IMR-90 (cell line): Measurements from ENCODE around the gene B3GNT9. TPM values are rescaled to one million over a fixed set of nuclear protein-coding genes. Genes with fewer than 3 reads are reported as not detected.
A peak's percentile ranks its signal among the peaks of the same experiment; 100 is the strongest.

ENCODE experiments used
- ATAC-seq: fragments of 200-7000 bp; cut with Tn5 transposase; 2 replicates; pipeline ENCODE4 v1.9.1; 2020; ENCODE audit warnings: low read depth, mild to moderate bottlenecking, moderate library complexity
- BruUV-seq: library from RNA; stranded (reverse); fragments of 400-500 nt; replicated peaks from 2 replicates; lab custom pipeline; 2021; lab: Mats Ljungman, UMichigan
- CTCF ChIA-PET: fragments of 300-600 bp; formaldehyde crosslinking; extraction: SDS; loops from one replicate; lab custom pipeline; 2021; ENCODE audit warnings: antibody characterized with exemption; lab: Yijun Ruan, JAX
- POLR2A ChIA-PET: fragments of 300-600 bp; sonication (Branson Sonifier 250); formaldehyde crosslinking; loops from one replicate; lab custom pipeline; 2022; ENCODE audit warnings: antibody characterized with exemption; ENCODE audit not compliant: unreplicated experiment; lab: Charles Lee
- DNase-seq: peaks from one replicate; pipeline ENCODE4 v3.0.0; 2013
- H2AFZ ChIP-seq: replicated peaks from 2 replicates; pipeline ENCODE3; 2013; ENCODE audit warnings: low read length, mild to moderate bottlenecking; ENCODE audit not compliant: poor library complexity
- H2AK5ac ChIP-seq: 2 replicates; pipeline ENCODE4 v1.6.1; 2013; ENCODE audit warnings: low read depth, low read length, inconsistent platforms
- H2AK9ac ChIP-seq: replicated peaks from 2 replicates; pipeline ENCODE3; 2013; ENCODE audit warnings: mild to moderate bottlenecking, low read depth, low read length, moderate library complexity; ENCODE audit not compliant: poor library complexity
- H2BK120ac ChIP-seq: 2 replicates; pipeline ENCODE4 v1.6.1; 2013; ENCODE audit warnings: low read depth, low read length, inconsistent platforms
- H2BK15ac ChIP-seq: 3 replicates; pipeline ENCODE4 v1.6.1; 2013; ENCODE audit warnings: low read depth, low read length, inconsistent platforms
- H2BK20ac ChIP-seq: 2 replicates; pipeline ENCODE4 v1.6.1; 2013; ENCODE audit warnings: low read depth, mild to moderate bottlenecking, inconsistent platforms, low read length, moderate library complexity
- H2BK5ac ChIP-seq: 2 replicates; pipeline ENCODE4 v1.6.1; 2013; ENCODE audit warnings: mild to moderate bottlenecking, low read depth, low read length, inconsistent platforms; ENCODE audit not compliant: poor library complexity, severe bottlenecking
- H3K14ac ChIP-seq: replicated peaks from 2 replicates; pipeline ENCODE4 v1.6.1; 2013; ENCODE audit warnings: low read depth, low read length, inconsistent platforms
- H3K18ac ChIP-seq: 2 replicates; pipeline ENCODE4 v1.6.1; 2013; ENCODE audit warnings: low read depth, low read length, control low read depth
- H3K23ac ChIP-seq: 2 replicates; pipeline ENCODE4 v1.6.1; 2013; ENCODE audit warnings: low read depth, low read length, inconsistent platforms
- H3K27ac ChIP-seq: 2 replicates; pipeline ENCODE4 v1.5.1; 2013; ENCODE audit warnings: mild to moderate bottlenecking, control low read depth, low read length; ENCODE audit not compliant: insufficient read depth
- H3K27me3 ChIP-seq: 2 replicates; pipeline ENCODE4 v1.6.1; 2013; ENCODE audit warnings: low read length; ENCODE audit not compliant: control insufficient read depth, insufficient read depth
- H3K36me3 ChIP-seq: 2 replicates; pipeline ENCODE4 v1.6.1; 2013; ENCODE audit warnings: low read length, mixed read lengths; ENCODE audit not compliant: control insufficient read depth, insufficient read depth
- H3K4ac ChIP-seq: 2 replicates; pipeline ENCODE4 v1.6.1; 2013; ENCODE audit warnings: low read depth, low read length, inconsistent platforms
- H3K4me1 ChIP-seq: 2 replicates; pipeline ENCODE4 v1.6.1; 2013; ENCODE audit warnings: low read length, mixed read lengths; ENCODE audit not compliant: control insufficient read depth, insufficient read depth
- H3K4me2 ChIP-seq: 2 replicates; pipeline ENCODE4 v1.6.1; 2013; ENCODE audit warnings: low read depth, mild to moderate bottlenecking, control low read depth, low read length, moderate library complexity
- H3K4me3 ChIP-seq: 2 replicates; pipeline ENCODE4 v1.5.1; 2013; ENCODE audit warnings: low read depth, mild to moderate bottlenecking, control low read depth, low read length, moderate library complexity; ENCODE audit not compliant: insufficient read depth
- H3K56ac ChIP-seq: 2 replicates; pipeline ENCODE4 v1.6.1; 2013; ENCODE audit warnings: low read length, inconsistent platforms; ENCODE audit not compliant: insufficient read depth; ENCODE audit errors: extremely low read depth
- H3K79me1 ChIP-seq, 2 experiments: 2 replicates each; pipeline ENCODE4 v1.6.1; 2013; ENCODE audit warnings: low read length in 2 of 2, inconsistent platforms in 1 of 2, low read depth in 1 of 2
- H3K9ac ChIP-seq: 2 replicates; pipeline ENCODE4 v1.6.1; 2013; ENCODE audit warnings: low read depth, low read length, control low read depth
- H3K9me1 ChIP-seq: 2 replicates; pipeline ENCODE4 v1.6.1; 2013; ENCODE audit warnings: low read length, inconsistent platforms; ENCODE audit not compliant: insufficient read depth
- H3K9me3 ChIP-seq: 2 replicates; pipeline ENCODE4 v1.6.1; 2013; ENCODE audit warnings: low read length; ENCODE audit not compliant: control insufficient read depth, insufficient read depth
- H4K20me1 ChIP-seq: 2 replicates; pipeline ENCODE4 v1.6.1; 2013; ENCODE audit warnings: low read length, inconsistent platforms; ENCODE audit not compliant: insufficient read depth
- H4K5ac ChIP-seq: 2 replicates; pipeline ENCODE4 v1.6.1; 2013; ENCODE audit warnings: mild to moderate bottlenecking, low read depth, low read length, control low read depth
- H4K8ac ChIP-seq, 2 experiments: 2 replicates each; pipeline ENCODE4 v1.6.1; 2013; ENCODE audit warnings: low read depth in 2 of 2, low read length in 2 of 2, control low read depth in 1 of 2, inconsistent platforms in 1 of 2
- H4K91ac ChIP-seq: 2 replicates; pipeline ENCODE4 v1.6.1; 2013; ENCODE audit warnings: low read depth, low read length, inconsistent platforms; ENCODE audit not compliant: insufficient read depth
- BHLHE40 ChIP-seq: fragments of 150-350 bp; IDR thresholded peaks from 2 replicates; pipeline ENCODE4 v1.6.1; 2016; ENCODE audit warnings: mild to moderate bottlenecking, low read depth, low read length
- CEBPB ChIP-seq: IDR thresholded peaks from 2 replicates; pipeline ENCODE4 v1.6.1; 2012; ENCODE audit warnings: low read depth, low read length, improper control_type of control experiment
- CHD1 ChIP-seq: IDR thresholded peaks from 2 replicates; pipeline ENCODE4 v1.6.1; 2012; ENCODE audit warnings: low read depth, low read length, improper control_type of control experiment
- CTCF ChIP-seq: conservative IDR thresholded peaks from 2 replicates; pipeline ENCODE4 v1.5.1; 2012; ENCODE audit warnings: mild to moderate bottlenecking, low read depth, low read length, improper control_type of control experiment
- ELK1 ChIP-seq: fragments of 150-350 bp; IDR thresholded peaks from 2 replicates; pipeline ENCODE4 v1.6.1; 2016; ENCODE audit warnings: low read depth, mild to moderate bottlenecking, low read length, moderate library complexity, borderline replicate concordance
- MAFK ChIP-seq: IDR thresholded peaks from 2 replicates; pipeline ENCODE4 v1.6.1; 2012; ENCODE audit warnings: low read depth, low read length, improper control_type of control experiment
- NFE2L2 ChIP-seq: fragments of 150-350 bp; IDR thresholded peaks from 2 replicates; pipeline ENCODE4 v1.6.1; 2016; ENCODE audit warnings: low read depth, mild to moderate bottlenecking, low read length
- POLR2A ChIP-seq: IDR thresholded peaks from 2 replicates; pipeline ENCODE4 v1.6.1; 2012; ENCODE audit warnings: mild to moderate bottlenecking, low read depth, low read length
- RAD21 ChIP-seq: IDR thresholded peaks from 2 replicates; pipeline ENCODE4 v1.6.1; 2012; ENCODE audit warnings: low read length, improper control_type of control experiment
- RCOR1 ChIP-seq: IDR thresholded peaks from 2 replicates; pipeline ENCODE4 v1.6.1; 2012; ENCODE audit warnings: mild to moderate bottlenecking, low read length, improper control_type of control experiment; ENCODE audit not compliant: insufficient replicate concordance
- RFX5 ChIP-seq: IDR thresholded peaks from 2 replicates; pipeline ENCODE4 v1.8.0; 2012; ENCODE audit warnings: low read depth, mild to moderate bottlenecking, low read length, moderate library complexity
- USF2 ChIP-seq: fragments of 150-350 bp; IDR thresholded peaks from 2 replicates; pipeline ENCODE4 v1.6.1; 2017; ENCODE audit warnings: mild to moderate bottlenecking, antibody characterized with exemption, low read length, low read depth
- WGBS, 2 experiments: methylation state at CpG; one replicate each; pipeline versions ENCODE4 v1.1.5 to v1.1.7; 2013; ENCODE audit warnings: missing lambda C conversion rate in 2 of 2; ENCODE audit not compliant: insufficient read length in 1 of 2; ENCODE audit errors: extremely low coverage in 2 of 2; 5-methylcytosine and 5-hydroxymethylcytosine counted together
- dilution Hi-C: fragments of 300-500 bp; cut with HindIII; formaldehyde crosslinking; loops from one replicate; pipeline ENCODE4 v1.14.3; 2018; ENCODE audit warnings: low sequenced_read_pairs; ENCODE audit not compliant: unreplicated experiment
- in situ Hi-C: fragments of 300-500 bp; cut with MboI; formaldehyde crosslinking; loops from 3 replicates; pipeline ENCODE4 v1.14.3; 2019; ENCODE audit warnings: low sequenced_read_pairs, inconsistent platforms, mixed read lengths
- intact Hi-C: fragments of 100-400 bp; cut with micrococcal nuclease; formaldehyde crosslinking; loops from 2 replicates; pipeline ENCODE4 v1.10.0; 2022
- polyA plus RNA-seq, 3 experiments: library from polyadenylated mRNA; depleted of rRNA; stranded (reverse); fragments of >200 nt; gene quantifications; 2 replicates each; pipeline ENCODE4 v1.2.3, GENCODE V29; 2012; ENCODE audit warnings: low replicate concordance in 1 of 3
- total RNA-seq: library from RNA; depleted of rRNA; stranded (reverse); fragments of >200 nt; gene quantifications from 2 replicates; pipeline ENCODE4 v1.2.3, GENCODE V29; 2012

The B3GNT9 gene
- total and polyA plus RNA-seq, 2 of the 4 experiments (the other 2 are of a cell fraction), result 5.0 to 12.0 TPM

- no peak for ATAC-seq
- peak overlapping the region; percentile 7 for H3K9ac ChIP-seq
Measured at GRCh38 chr16:67173323-67173722, 22.5 kb upstream of the B3GNT9 start.

More at GRCh38 chr16:67173323-67173722, 22.5 kb upstream of the B3GNT9 start:
- Histone ChIP-seq H2BK15ac (no peak overlapping the region), H3K23ac (peak overlapping the region; percentile 53), H3K4me1 (peaks cover 35% of the 10 kb centered on the region), H2BK120ac (no peak overlapping the region), H2AFZ (peak overlapping the region; percentile 93), H3K27ac (no peak overlapping the region), H3K4me2 (peak overlapping the region; percentile 76), H3K18ac (peak overlapping the region; percentile 0; the same call in 1 of the 2 replicates), H3K4ac (peak overlapping the region; percentile 33), H4K8ac (peak overlapping the region; percentile 36 to 72; a peak in 2 of 4 replicates), H2BK5ac (peak overlapping the region; percentile 6), H3K14ac (peak overlapping the region; percentile 54; the same call in 1 of the 2 replicates), H2AK9ac (peak overlapping the region; percentile 95), H3K27me3 (no peaks in the 10 kb centered on the region), H2AK5ac (peak overlapping the region; percentile 43), H4K20me1 (peaks cover 13% of the 10 kb centered on the region; the same call in 1 of the 2 replicates), H4K91ac (peak overlapping the region; percentile 24; the same call in 1 of the 2 replicates), H3K9me1 (peaks cover 20% of the 10 kb centered on the region), H3K36me3 (peaks cover 11% of the 10 kb centered on the region; the same call in 1 of the 2 replicates), H3K4me3 (peak overlapping the region; percentile 36; the same call in 1 of the 2 replicates), H3K56ac (no peak overlapping the region), H4K5ac (peak overlapping the region; percentile 9), H3K9me3 (no peaks in the 10 kb centered on the region), H2BK20ac (no peak overlapping the region), H3K79me1 (peaks cover 17 to 46% of the 10 kb centered on the region in 2 experiments; a peak in 3 of 4 replicates)
- in situ Hi-C loops, result no loop called here
- intact Hi-C loops, result no loop called here
- no peak for DNase-seq
- WGBS, 2 experiments, result no CpG with 5 or more reads among the region's 1 CpG
- dilution Hi-C loops, result no loop called here
- CTCF ChIA-PET, result interaction anchor here (1.1 kb wide), 1 partner anchor 18 kb away, joined by 4 read pairs; no protein-coding TSS in a partner anchor
- POLR2A ChIA-PET, result no interaction called here
- TF ChIP-seq USF2 (no peak), RFX5 (no peak), RCOR1 (no peak), CTCF (no peak), RAD21 (no peak), NFE2L2 (no peak), CHD1 (no peak), POLR2A (no peak), ELK1 (no peak), BHLHE40 (no peak), MAFK (no peak), CEBPB (no peak)
- no TSS peak for BruUV-seq
